Measurements from ENCODE around the gene KCND3. TPM values are rescaled to one million over a fixed set of nuclear protein-coding genes. Genes with fewer than 3 reads are reported as not detected.
A peak's percentile ranks its signal among the peaks of the same experiment; 100 is the strongest.

Gene KCND3
- total RNA-seq, 4 donors from 2014 or later = 0.35 to 4.1 (median 0.90) TPM

DNA sequence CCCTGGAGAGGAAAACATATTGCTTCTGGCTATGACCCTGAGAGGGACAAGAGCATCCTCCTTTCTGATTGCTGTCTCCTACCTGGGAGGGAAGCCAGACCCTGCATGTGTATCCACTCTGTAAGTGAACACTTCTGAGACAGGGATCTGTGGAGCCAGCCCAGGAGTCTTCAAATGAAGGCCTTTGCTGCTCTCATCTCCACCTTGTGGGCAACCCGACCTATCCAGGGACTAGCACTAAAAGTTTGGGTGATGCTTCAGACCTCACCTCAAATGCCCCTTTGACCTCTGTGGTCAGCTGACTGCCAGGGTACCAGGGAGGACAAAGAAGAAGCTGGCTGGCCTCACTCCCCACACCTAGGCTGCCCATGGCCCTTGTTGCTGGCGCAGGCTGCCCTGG, 64.7 kb downstream of the KCND3 start:
- no peaks in the 10 kb centered on the region for H3K27me3 ChIP-seq
- no peaks in the 10 kb centered on the region for H3K36me3 ChIP-seq
- no peaks in the 10 kb centered on the region for H3K9me3 ChIP-seq
- H3K4me1 ChIP-seq = no peaks in the 10 kb centered on the region
- no peak for DNase-seq
- no peak overlapping the region for H3K4me3 ChIP-seq
- TF ChIP-seq CTCF (IDR thresholded peaks at IDR 0.05) = no peak
- TF ChIP-seq POLR2A (IDR thresholded peaks at IDR 0.05) = no peak
- no peak overlapping the region for H3K27ac ChIP-seq

DNA sequence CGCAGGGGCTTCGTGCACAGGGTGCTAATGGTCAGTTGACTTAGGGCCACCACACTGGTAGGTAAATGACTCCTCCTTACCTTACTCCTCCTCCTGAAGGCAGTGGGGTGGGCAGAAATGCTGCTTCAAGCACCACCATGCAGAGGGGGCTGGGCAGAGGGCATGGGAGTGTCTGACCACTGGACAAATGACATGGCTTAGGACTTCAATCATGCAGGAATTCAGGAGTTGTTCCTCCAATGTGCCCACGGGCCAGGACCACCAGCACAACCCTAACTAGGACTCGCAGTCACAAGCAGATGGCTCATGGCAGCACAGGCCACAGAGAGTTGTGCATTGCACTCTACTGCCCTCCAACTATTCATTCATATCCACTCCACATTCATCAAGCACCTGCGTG, 65.7 kb downstream of the KCND3 start:
- Histone ChIP-seq H3K27ac (no peak overlapping the region), H3K27me3 (no peaks in the 10 kb centered on the region), H3K9me3 (no peaks in the 10 kb centered on the region), H3K36me3 (no peaks in the 10 kb centered on the region), H3K4me1 (no peaks in the 10 kb centered on the region), H3K4me3 (no peak overlapping the region)
- TF ChIP-seq CTCF (IDR thresholded peaks at IDR 0.05) = no peak
- TF ChIP-seq POLR2A (IDR thresholded peaks at IDR 0.05) = no peak
- DNase-seq = no peak

DNA sequence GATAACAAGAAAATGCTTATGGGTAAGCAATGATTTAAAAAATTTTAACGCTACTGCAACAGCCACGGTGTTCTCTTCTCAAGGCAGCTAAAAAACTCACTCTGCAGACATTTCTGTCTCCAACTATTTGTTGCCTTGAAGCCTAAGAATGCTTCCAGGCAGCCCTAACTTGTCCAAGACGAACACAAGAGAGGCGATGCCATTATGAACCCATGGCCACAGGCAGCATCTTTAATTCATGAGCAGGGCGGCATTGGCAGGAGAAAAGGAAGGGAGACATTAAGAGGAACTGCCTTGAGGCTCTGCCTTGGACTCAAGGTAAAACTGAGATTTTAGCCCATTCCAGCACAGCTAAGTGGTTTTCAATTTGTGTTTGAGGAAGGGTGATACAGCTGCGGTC, 67.5 kb downstream of the KCND3 start:
- TF ChIP-seq CTCF (IDR thresholded peaks at IDR 0.05) (no peak), POLR2A (IDR thresholded peaks at IDR 0.05) (no peak)
- Histone ChIP-seq H3K27me3 (no peaks in the 10 kb centered on the region), H3K36me3 (no peaks in the 10 kb centered on the region), H3K27ac (no peak overlapping the region), H3K9me3 (no peaks in the 10 kb centered on the region), H3K4me1 (no peaks in the 10 kb centered on the region), H3K4me3 (no peak overlapping the region)
- DNase-seq = no peak

GRCh38 chr1:111920221-111921024, 69.0 kb downstream of the KCND3 start:
- Histone ChIP-seq H3K9me3 (no peaks in the 10 kb centered on the region), H3K36me3 (no peaks in the 10 kb centered on the region), H3K27ac (peak overlapping the region in 2 of 4 donors; percentile 10 to 58), H3K4me1 (no peaks in the 10 kb centered on the region), H3K4me3 (no peak overlapping the region), H3K27me3 (no peaks in the 10 kb centered on the region)
- no peak for DNase-seq
- TF ChIP-seq CTCF (IDR thresholded peaks at IDR 0.05) (no peak), POLR2A (IDR thresholded peaks at IDR 0.05) (no peak)

GRCh38 chr1:111911776-111912515, 77.5 kb downstream of the KCND3 start:
- Histone ChIP-seq H3K27ac (no peak overlapping the region), H3K9me3 (no peaks in the 10 kb centered on the region), H3K4me3 (no peak overlapping the region)

More at GRCh38 chr1:111911776-111912515, 77.5 kb downstream of the KCND3 start:
- no peaks in the 10 kb centered on the region for H3K36me3 ChIP-seq
- no peaks in the 10 kb centered on the region for H3K27me3 ChIP-seq
- TF ChIP-seq POLR2A (IDR thresholded peaks at IDR 0.05) (no peak), CTCF (IDR thresholded peaks at IDR 0.05) (no peak)
- H3K4me1 ChIP-seq = no peaks in the 10 kb centered on the region
- DNase-seq = no peak

Data from Peyer's patch (tissue), 4 donors.